ENCODE measurements around the gene CACYBP.
"Not testable (repeated sequence)": the region's sequence is repeated elsewhere in the genome, so short reads cannot be mapped to it uniquely, and the experiment has no call there.

Gene CACYBP

GRCh38 chr1:175009532-175009931, 9.8 kb downstream of the CACYBP start:
- DNase-seq (ENCODE audit: low spot score), result no peak

- no peak for DNase-seq (ENCODE audit: low spot score)
Measured at GRCh38 chr1:175013445-175013844, 13.7 kb downstream of the CACYBP start.

- no peak for DNase-seq (ENCODE audit: low spot score)
Measured at GRCh38 chr1:175015243-175015642, 15.5 kb downstream of the CACYBP start.

- no peak for DNase-seq (ENCODE audit: low spot score)
Measured at GRCh38 chr1:175019524-175019923, 19.8 kb downstream of the CACYBP start.

- peak; percentile 95 for DNase-seq (ENCODE audit: low spot score)
Measured at GRCh38 chr1:175023043-175023921, 23.5 kb downstream of the CACYBP start, which contains the start of gene MRPS14. Gene MRPS14 (minus strand): TSS chr1:175023425. CDS start chr1:175023408, 17 bp downstream.

- DNase-seq (ENCODE audit: low spot score), result not testable (repeated sequence)
Measured at GRCh38 chr1:175023922-175024242, 24.1 kb downstream of the CACYBP start.

GRCh38 chr1:175024773-175025172, 25.0 kb downstream of the CACYBP start:
- DNase-seq (ENCODE audit: low spot score), result no peak

- DNase-seq (ENCODE audit: low spot score), result no peak
Measured at GRCh38 chr1:175033953-175034352, 34.2 kb downstream of the CACYBP start.

GRCh38 chr1:175034775-175035174, 35.0 kb downstream of the CACYBP start:
- DNase-seq (ENCODE audit: low spot score), result no peak

GRCh38 chr1:175035865-175036264, 36.1 kb downstream of the CACYBP start:
- DNase-seq (ENCODE audit: low spot score), result no peak

- no peak for DNase-seq (ENCODE audit: low spot score)
Measured at GRCh38 chr1:175036476-175036875, 36.7 kb downstream of the CACYBP start.

GRCh38 chr1:175037416-175037815, 37.7 kb downstream of the CACYBP start:
- DNase-seq (ENCODE audit: low spot score), result no peak

GRCh38 chr1:175040324-175040879, 40.7 kb downstream of the CACYBP start:
- no peak for DNase-seq (ENCODE audit: low spot score)

- no peak for DNase-seq (ENCODE audit: low spot score)
Measured at GRCh38 chr1:175042650-175043049, 42.9 kb downstream of the CACYBP start.

- no peak for DNase-seq (ENCODE audit: low spot score)
Measured at GRCh38 chr1:175043824-175044223, 44.1 kb downstream of the CACYBP start.

- not testable (repeated sequence) for DNase-seq (ENCODE audit: low spot score)
Measured at GRCh38 chr1:175044591-175044990, 44.8 kb downstream of the CACYBP start.

GRCh38 chr1:175045097-175045496, 45.4 kb downstream of the CACYBP start:
- DNase-seq (ENCODE audit: low spot score), result no peak

- no peak for DNase-seq (ENCODE audit: low spot score)
Measured at GRCh38 chr1:175045519-175045918, 45.8 kb downstream of the CACYBP start.

GRCh38 chr1:175050992-175051391, 51.2 kb downstream of the CACYBP start:
- no peak for DNase-seq (ENCODE audit: low spot score)

- DNase-seq (ENCODE audit: low spot score), result no peak
Measured at GRCh38 chr1:175054736-175055135, 55.0 kb downstream of the CACYBP start.

Measured in germinal center (tissue), 1 donor.